Measurements from ENCODE around the gene CADPS. TPM values are rescaled to one million over a fixed set of nuclear protein-coding genes. Genes with fewer than 3 reads are reported as not detected.
A peak's percentile ranks its signal among the peaks of the same experiment; 100 is the strongest.

The CADPS gene
- total and polyA plus RNA-seq, 9 of the 15 experiments (the other 6 are each of a cell fraction or from before 2014, with no cell fraction given): not detected

DNA sequence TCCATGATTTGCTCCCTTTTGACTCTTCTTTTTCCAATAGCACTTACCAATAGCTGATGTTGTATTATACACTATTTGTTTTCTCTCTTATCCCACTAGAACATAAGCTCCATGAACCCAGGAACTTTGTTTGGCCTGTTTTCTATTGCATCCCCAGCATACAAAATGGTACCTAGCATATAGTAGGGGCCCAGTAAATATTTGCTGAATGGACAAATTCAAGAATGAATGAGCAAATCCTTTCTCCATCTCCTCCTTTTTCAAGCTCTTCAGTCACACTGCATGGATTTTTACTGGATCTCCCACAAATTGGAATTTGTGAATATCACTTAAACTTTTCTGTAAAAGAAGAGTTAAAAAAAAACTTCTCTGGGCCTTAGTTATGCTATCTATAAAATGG, 435.2 kb downstream of the CADPS start:
- Histone ChIP-seq H3K4me3 (no peak overlapping the region), H3K27me3 (ENCODE audit: control insufficient read depth in 2 of 2, insufficient read depth in 2 of 2, low read length in 2 of 2) (no peaks in the 10 kb centered on the region), H3K36me3 (ENCODE audit: control insufficient read depth, insufficient read depth, low read length) (no peaks in the 10 kb centered on the region), H2AFZ (ENCODE audit: low read depth, low read length) (no peak overlapping the region), H4K20me1 (replicated peaks; ENCODE audit: control insufficient read depth, insufficient read depth, low read length) (no peaks in the 10 kb centered on the region), H3K79me2 (ENCODE audit: control insufficient read depth, insufficient read depth, low read length) (no peaks in the 10 kb centered on the region), H3K4me1 (replicated peaks in 1 of 2; ENCODE audit: control insufficient read depth in 2 of 2, insufficient read depth in 2 of 2, low read length in 2 of 2) (no peaks in the 10 kb centered on the region), H3K4me2 (ENCODE audit: insufficient read depth, low read length) (no peak overlapping the region), H3K9me3 (replicated peaks; ENCODE audit: control insufficient read depth, insufficient read depth, low read depth, low read length) (no peaks in the 10 kb centered on the region), H3K9ac (ENCODE audit: insufficient read depth in 1 of 2, low read depth in 2 of 2, low read length in 2 of 2) (no peak overlapping the region), H3K27ac (ENCODE audit: extremely low read depth, low read depth, low read length) (no peak overlapping the region), H3K9me1 (ENCODE audit: control insufficient read depth, insufficient read depth, low read length) (no peaks in the 10 kb centered on the region)
- intact Hi-C loops (cut with micrococcal nuclease) (no loop called here), in situ Hi-C loops (cut with MboI) (no loop called here)
- no peak for DNase-seq (ENCODE audit: extremely low read depth in 1 of 4, low spot score in 3 of 4)
- POLR2A ChIA-PET: interaction anchor here (0.6 kb wide), 2 partner anchors 11 to 38 kb away, joined by 3 to 5 read pairs; no protein-coding TSS in a partner anchor
- no peak for TF ChIP-seq DACH1 (IDR thresholded peaks at IDR 0.05; ENCODE audit: partially characterized antibody)
- TF ChIP-seq FOXM1 (IDR thresholded peaks at IDR 0.05; ENCODE audit: low read depth): no peak
- no peak for TF ChIP-seq FOXM1 (CRISPR knock-in tag; IDR thresholded peaks at IDR 0.05; ENCODE audit: low read depth)
- TF ChIP-seq MAFG (tag; conservative IDR thresholded peaks at IDR 0.05): peak; percentile 50
- TF ChIP-seq MEF2A (IDR thresholded peaks at IDR 0.05; ENCODE audit: control insufficient read depth, low read depth, low read length): no peak
- 0 out of 2 replicates have a peak, but pooled peaks have one; percentile 15 for TF ChIP-seq C11orf30 (IDR thresholded peaks at IDR 0.05; ENCODE audit: low read depth)
- peak; percentile 67 for TF ChIP-seq ZNF316 (IDR thresholded peaks at IDR 0.05)
- no peak for TF ChIP-seq BHLHE40 (IDR thresholded peaks at IDR 0.05; ENCODE audit: low read length)
- peak; percentile 31; the same call in 1 of the 2 replicates for TF ChIP-seq MAFK (IDR thresholded peaks at IDR 0.05; ENCODE audit: low read length)
- no peak for TF ChIP-seq PPARD (CRISPR knock-in tag; IDR thresholded peaks at IDR 0.05)
- peak; percentile 38; the same call in 1 of the 2 replicates for TF ChIP-seq MAFF (IDR thresholded peaks at IDR 0.05; ENCODE audit: low read length)
- TF ChIP-seq POLR2AphosphoS5 (IDR thresholded peaks at IDR 0.05; ENCODE audit: control insufficient read depth, insufficient read depth, low read depth, low read length): no peak
- TF ChIP-seq TRIM28 (IDR thresholded peaks at IDR 0.05): no peak
- TF ChIP-seq NR4A1 (CRISPR knock-in tag; IDR thresholded peaks at IDR 0.05): no peak
- no peak for TF ChIP-seq NR4A1 (tag; IDR thresholded peaks at IDR 0.05)
- TF ChIP-seq, protein P1, sequence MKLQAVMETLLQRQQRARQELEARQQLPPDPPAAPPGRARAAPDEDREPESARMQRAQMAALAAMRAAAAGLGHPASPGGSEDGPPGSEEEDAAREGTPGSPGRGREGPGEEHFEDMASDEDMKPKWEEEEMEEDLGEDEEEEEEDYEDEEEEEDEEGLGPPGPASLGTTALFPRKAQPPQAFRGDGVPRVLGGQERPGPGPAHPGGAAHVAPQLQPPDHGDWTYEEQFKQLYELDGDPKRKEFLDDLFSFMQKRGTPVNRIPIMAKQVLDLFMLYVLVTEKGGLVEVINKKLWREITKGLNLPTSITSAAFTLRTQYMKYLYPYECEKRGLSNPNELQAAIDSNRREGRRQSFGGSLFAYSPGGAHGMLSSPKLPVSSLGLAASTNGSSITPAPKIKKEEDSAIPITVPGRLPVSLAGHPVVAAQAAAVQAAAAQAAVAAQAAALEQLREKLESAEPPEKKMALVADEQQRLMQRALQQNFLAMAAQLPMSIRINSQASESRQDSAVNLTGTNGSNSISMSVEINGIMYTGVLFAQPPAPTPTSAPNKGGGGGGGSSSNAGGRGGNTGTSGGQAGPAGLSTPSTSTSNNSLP (IDR thresholded peaks at IDR 0.05; ENCODE audit: borderline replicate concordance, low read depth, low read length): no peak
- TF ChIP-seq, protein P2, sequence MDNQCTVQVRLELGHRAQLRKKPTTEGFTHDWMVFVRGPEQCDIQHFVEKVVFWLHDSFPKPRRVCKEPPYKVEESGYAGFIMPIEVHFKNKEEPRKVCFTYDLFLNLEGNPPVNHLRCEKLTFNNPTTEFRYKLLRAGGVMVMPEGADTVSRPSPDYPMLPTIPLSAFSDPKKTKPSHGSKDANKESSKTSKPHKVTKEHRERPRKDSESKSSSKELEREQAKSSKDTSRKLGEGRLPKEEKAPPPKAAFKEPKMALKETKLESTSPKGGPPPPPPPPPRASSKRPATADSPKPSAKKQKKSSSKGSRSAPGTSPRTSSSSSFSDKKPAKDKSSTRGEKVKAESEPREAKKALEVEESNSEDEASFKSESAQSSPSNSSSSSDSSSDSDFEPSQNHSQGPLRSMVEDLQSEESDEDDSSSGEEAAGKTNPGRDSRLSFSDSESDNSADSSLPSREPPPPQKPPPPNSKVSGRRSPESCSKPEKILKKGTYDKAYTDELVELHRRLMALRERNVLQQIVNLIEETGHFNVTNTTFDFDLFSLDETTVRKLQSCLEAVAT (IDR thresholded peaks at IDR 0.05): no peak
- TF ChIP-seq ZBTB8A (IDR thresholded peaks at IDR 0.05; ENCODE audit: partially characterized antibody): no peak
- no TSS peak for BruUV-seq (replicated peaks)
- CTCF ChIA-PET (ENCODE audit: low intra/inter-chr PET ratio): no interaction called here
- FAIRE-seq: no peak
- no peak for ATAC-seq

Measured in K562 (cell line).